Measurements from ENCODE around the gene KHDC1.

DNA sequence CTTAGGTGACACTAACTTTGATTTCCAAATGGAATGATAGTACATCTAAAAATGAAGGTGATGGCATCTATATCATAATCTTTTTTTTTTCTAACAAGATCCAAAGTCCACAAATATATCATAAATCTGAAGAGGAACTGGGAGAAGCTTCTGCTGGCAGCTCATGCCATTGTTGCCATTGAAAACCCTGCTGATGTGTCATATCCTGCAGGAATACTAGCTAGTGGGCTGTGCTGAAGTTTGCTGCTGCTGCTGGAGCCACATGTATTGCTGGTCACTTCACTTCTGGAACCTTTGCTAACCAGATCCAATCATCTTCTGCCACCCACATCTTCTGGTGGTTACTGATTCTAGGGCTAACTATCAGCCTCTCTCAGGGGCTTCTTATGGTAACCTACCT, 27.4 kb upstream of the KHDC1 start:
- TF ChIP-seq, protein P1, sequence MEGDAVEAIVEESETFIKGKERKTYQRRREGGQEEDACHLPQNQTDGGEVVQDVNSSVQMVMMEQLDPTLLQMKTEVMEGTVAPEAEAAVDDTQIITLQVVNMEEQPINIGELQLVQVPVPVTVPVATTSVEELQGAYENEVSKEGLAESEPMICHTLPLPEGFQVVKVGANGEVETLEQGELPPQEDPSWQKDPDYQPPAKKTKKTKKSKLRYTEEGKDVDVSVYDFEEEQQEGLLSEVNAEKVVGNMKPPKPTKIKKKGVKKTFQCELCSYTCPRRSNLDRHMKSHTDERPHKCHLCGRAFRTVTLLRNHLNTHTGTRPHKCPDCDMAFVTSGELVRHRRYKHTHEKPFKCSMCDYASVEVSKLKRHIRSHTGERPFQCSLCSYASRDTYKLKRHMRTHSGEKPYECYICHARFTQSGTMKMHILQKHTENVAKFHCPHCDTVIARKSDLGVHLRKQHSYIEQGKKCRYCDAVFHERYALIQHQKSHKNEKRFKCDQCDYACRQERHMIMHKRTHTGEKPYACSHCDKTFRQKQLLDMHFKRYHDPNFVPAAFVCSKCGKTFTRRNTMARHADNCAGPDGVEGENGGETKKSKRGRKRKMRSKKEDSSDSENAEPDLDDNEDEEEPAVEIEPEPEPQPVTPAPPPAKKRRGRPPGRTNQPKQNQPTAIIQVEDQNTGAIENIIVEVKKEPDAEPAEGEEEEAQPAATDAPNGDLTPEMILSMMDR (IDR thresholded peaks at IDR 0.05): no peak
- TF ChIP-seq POLR2A (IDR thresholded peaks at IDR 0.05): no peak

Measured in body of pancreas (tissue), 4 donors.